DMS153 treated with DMSO at 0.1 percent for 48 hours (cell line): ENCODE results near the gene TMEM232.
"Not testable (repeated sequence)": the region's sequence is repeated elsewhere in the genome, so short reads cannot be mapped to it uniquely, and the experiment has no call there.

Source experiments
- DNase-seq: peaks from one replicate; lab custom pipeline; 2025; ENCODE audit not compliant: unreplicated experiment; lab: John Stamatoyannopoulos, UW

The TMEM232 gene

DNA sequence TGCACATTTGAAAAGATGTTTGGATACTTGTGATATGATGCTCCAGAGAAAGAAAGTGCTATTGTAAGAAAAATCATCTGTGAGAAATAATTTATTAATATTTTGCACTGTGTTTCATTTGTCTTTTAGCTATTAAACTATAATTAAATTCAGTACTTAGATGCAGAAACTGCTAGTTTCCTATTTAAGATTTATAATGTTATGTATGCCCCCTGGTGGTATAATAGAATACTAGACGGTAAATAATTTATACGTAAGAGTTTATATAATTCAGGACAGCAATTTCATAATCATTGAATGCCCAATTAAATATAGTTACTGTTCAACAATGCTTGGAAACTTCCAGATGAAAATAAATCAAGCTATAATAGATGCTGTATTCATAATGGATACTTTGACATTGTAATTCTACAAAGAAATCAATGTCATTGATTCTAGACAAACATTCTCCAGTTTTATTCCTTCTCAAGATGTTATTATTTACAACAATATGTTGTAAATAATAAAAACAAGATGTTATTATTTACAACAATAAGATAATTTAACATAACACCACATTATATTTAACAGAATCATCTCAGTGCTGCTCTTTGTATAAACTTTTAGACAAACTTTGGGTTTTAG, 101.0 kb downstream of the TMEM232 start:
- DNase-seq: peak; percentile 15

DNA sequence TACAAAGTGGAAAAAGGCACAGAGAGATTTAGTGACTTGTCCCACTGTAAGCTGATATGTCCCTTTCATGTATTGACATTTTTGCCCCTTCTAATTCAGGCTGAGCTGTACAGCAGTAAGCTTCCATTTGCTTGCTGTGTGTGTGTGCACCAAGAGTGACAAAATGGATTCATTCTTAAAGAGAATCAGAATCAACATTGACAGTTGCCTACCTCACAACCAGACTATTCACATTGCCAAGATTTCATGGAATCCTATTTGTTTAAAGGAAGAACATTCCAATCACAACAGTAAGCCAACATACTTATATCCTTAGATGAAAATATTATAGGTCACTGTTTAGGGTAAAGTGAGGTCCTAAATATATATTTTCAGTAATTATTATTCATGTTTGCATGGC, 102.6 kb downstream of the TMEM232 start:
- no peak for DNase-seq

DNA sequence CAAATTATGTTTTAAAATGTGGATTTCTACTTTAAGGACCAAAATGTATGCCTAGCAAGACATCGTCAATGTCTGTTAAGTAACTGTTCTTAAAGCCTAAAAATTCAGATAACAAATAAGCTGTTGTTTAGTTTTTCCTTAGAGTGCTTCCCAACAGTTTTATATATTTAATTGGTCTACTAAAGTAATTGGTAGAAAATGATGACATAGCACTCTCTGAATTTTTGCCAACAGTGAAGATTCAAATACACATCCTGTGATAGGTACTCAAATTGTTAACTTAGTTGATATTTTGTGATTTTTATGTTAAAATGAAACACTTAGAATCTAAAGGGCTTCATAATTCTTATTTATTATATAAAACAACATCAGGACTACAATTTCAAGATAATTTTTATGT, 107.5 kb downstream of the TMEM232 start:
- DNase-seq: no peak

DNA sequence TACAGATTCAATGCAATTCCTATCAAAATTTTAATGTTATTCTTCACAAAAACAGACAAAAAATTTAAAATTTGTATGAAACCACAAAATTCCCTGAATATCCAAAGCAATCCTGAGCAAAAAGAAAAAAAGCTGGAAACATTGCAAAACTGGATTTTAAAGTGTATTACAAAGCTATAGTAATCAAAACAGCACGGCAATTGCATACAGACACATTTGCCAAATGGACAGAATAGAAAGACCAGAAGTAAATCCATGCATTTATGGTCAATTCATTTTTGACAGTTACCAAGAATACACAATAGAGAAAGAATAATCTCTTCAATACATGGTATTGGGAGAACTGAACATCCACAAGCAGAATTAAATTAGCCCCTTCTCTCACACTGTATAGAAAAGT, 110.5 kb downstream of the TMEM232 start:
- no peak for DNase-seq

DNA sequence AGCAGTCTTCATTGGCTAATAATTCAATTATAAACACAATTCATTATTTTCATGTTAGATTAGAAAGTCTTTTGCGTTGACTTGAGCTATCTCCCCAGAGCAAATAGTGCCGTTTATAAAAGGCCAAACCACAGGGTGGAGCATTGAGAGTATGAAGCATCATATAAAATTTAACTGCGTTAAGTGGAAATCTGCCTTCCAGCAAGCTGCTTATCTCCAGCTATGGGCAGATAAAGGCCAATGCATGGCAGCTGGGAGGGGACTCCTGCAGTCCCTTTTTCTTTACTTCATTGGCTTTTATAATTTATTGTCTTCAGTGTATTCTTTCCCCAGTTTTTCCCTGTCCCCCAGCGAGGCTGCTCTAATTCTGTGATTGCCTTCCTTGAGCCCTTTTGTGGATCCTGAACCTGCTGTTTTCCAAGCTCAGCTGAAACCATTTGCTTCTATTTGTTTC, 113.7 kb downstream of the TMEM232 start:
- DNase-seq: no peak

DNA sequence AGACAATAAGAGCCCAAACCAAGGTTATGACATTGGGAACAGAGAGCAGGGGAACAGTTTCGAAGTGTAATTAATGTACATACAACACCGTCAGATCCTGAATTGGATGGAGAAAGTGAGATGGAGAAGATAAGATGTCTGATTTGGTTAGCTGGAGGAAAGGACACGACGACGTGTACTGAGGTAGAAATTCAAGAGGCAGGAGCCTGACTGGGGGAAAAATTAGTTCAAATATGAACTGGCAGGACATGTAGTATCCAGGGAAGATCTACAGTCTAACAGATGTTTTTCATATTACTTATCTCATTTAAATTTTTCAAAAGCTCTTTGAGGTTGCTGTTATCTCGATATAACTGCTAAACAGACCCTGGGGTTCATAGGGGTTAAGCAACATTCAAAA, 114.7 kb downstream of the TMEM232 start:
- no peak for DNase-seq

DNA sequence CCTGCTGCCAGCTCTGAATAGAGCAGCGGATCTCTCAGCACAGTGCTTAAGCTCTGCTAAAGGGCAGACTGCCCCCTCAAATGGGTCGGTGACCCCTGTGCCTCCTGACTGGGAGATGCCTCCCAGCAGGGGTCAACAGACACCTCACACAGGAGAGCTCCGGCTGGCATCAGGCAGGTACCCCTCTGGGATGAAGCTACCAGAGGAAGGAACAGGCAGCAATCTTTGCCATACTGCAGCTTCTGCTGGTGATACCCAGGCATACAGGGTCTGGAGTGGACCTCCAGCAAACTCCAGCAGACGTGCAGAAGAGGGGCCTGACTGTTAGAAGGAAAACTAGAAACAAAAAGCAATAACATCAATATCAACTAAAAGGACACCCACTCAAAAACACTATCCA, 131.6 kb downstream of the TMEM232 start:
- no peak for DNase-seq

DNA sequence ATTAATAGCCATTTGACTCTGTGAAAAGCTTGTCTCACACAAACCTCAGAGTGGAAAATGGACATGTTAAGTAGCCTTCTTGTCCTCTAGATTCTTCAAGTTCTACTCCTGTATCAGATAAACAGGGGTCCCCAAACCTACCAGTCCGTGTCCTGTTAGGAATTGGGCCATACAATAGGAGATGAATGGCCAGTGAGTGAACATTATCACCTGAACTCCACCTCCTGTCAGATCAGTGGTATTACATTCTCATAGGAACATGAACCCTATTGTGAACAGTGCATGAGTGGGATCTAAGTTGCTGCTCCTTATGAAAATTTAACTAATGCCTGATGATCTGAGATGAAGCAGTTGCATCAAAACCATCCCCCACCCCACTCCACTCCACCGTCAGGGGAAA, 136.3 kb downstream of the TMEM232 start:
- no peak for DNase-seq

DNA sequence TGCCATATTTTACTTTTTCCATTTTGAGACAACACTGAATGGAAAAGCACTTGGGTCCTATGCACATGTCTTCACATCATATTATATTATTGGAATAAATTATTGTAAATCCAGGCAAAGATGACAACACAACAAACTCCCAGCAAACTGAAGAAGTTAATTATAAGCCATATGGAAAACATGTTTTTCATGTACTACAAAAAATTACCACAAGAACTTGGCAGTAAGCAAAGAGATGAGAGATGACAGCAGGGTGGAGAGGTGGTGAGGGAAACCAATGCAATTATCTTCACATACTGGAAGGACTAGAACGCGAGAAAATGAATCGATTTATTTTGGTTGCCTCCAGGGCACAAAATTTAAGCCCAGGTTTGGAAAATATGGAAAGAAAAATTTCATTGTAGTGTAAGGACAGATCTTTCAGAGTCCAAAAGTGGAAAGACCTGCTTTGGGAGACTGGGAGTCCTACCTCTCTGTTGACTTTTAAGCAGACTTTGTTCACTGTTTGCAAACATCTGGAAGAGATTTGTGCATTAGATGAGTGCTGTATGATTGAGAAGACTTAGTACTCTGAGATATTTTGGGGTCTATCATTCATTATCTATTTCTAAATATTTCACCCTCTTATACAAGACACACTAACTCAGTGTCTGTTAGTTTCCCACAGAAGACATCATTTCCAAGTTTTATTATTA, 138.0 kb downstream of the TMEM232 start:
- no peak for DNase-seq

DNA sequence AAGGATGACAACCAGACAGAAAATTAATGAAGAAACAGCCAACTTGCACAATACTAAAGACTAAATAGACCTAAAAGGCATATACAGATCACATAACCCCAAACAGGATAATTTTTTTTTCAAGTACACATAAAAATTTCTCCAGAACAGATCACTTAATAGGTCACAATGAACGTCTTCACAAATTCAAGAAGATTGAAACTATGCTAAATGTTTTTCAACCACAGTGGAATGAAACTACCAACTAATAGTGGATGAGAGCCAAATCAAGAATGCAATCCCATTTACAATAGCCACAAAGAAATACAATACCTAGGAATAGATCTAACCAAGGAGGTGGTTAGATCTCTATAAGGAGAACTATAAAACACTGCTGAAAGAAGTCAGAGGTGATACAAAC, 145.8 kb downstream of the TMEM232 start:
- DNase-seq: no peak

DNA sequence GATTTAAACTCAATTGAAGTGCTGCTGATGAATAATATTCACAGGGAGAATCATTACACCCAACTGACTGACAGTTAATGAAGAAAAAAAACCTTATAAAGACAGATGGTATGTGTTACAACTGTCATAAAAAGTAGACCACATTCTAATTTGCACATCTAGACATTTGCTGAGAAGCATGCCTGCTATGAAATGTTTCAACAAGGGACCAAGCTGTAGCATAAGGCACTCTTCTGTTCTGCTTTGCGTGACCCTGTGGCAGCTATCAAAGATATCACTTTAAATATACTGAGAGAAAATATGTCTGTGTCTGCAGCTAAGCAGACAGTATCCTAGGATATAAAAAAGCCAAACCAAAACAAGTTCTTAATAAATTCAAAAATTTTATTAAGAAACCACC, 153.7 kb downstream of the TMEM232 start:
- no peak for DNase-seq

DNA sequence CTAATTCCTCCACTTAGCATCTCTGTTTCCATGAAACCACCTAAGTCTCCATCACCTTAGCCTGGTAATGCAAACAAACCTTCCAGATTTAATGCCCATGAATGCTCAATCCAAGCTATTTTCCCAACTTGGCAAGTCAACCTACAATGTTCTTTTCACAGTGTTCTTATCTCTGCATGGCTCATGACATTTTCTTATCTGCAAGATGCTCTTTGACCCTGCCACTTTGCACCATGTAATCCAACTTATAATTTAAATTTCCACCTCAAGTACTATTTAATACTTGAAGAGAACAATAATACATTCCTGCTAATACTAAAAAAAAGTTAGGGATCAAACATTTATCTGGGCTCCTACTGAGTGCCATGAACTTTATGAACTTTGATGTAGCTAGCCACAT, 164.3 kb downstream of the TMEM232 start:
- DNase-seq: no peak

DNA sequence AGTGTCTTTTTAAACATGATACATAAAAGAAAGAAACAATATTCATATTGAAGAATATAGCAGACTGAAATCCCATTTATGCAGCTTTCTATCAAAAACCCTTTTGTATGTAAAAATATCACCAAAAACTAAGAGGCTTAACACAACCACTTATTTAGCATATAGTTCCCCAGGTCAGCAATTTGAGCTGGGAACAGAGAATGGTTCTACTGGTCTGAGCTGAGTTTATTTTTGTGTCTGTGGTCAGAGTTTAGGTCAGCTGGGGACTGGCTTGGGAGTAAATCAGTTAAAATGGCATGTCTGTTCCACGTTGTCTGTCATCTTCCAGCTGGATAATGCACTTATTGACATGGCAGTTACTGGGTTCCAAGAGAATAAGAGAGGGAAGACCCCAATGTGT, 165.0 kb downstream of the TMEM232 start:
- DNase-seq: no peak

DNA sequence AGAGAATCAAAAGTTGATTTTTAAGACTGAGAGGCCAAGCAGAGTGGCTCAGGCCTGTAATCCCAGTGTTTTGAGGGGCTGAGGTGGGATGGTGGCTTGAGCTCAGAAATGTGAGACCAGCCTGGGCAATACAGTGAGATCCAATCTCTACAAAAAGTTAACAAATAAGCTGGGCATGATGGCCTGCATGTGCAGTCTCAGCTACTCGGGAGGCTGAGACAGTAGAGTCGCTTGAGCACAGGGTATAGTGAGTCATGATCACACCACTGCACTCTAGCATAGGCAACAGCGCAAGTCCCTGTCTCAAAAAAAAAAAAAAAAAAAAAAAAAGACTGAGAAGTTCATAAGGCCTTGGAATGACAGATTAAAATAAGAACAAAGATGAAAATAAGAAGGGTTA, 177.2 kb downstream of the TMEM232 start:
- no peak for DNase-seq

DNA sequence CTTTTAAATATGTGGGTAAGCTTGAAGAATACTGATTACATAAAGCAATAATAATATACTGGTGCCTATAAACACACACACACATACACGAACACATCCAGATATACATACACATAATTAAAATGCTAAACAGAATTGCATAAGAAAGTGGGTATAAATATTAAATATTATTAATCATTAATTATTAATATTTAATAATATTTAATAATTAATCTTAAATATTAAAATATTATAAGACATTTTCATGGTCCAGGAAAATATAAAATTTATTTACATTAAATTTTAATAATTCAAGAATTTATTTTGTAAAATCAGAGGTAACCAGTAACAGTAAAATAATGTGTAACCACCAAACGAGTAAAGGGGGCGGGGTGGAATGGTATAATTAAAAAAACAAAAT, 178.3 kb downstream of the TMEM232 start:
- no peak for DNase-seq

DNA sequence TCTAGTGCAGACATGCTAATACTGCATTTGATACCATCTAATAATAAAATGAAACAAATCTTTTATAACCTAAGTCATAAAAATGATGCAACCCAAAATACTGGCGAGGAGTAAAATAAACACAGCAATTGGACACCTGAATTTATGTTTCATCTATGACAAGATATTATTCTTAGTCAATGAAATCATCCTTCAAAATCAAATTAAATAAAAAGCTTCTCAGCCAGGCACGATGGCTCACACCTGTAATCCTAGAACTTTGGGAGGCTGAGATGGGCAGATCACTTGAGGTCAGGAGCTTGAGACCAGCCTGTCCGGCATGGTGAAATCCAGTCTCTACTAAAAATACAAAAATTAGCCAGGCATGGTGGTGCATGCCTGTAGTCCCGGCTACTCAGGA, 179.0 kb downstream of the TMEM232 start:
- DNase-seq: no peak

DNA sequence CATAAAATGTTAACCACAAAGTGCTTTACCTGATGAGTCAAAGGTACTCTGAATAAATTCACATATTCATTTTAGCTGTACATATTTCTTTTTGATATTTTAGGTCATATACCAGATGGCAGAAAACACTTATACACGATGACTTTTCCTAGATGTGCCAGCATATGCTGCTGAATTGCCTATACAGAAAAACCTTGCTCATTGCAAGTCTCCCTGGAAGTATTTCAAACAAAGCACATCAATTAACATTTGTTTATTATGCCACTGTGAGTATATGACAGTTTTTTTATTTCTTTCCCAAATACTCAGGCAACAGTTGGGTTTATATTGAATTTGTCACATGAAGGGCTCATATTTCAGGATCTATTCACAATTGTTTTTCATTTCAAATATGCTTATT, 180.8 kb downstream of the TMEM232 start:
- DNase-seq: no peak

DNA sequence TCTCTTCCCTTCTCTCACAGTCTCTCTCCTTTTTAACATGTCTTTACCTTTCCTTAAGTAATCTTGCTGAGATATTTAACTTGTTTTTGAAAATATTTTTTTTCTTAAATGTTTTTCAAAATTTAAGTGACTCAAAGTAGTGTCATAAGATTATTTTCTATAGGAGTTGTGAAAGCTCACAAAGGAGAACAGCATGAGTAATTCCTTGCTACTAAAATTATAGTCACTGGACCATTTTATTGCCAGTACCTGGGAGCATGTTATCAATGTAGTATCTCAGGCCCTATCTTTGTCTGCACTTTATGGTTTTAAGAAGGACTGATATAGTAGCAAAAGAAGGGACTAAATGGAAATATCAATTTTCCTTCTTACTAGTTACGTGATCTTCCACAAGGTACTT, 181.9 kb downstream of the TMEM232 start:
- DNase-seq: no peak

DNA sequence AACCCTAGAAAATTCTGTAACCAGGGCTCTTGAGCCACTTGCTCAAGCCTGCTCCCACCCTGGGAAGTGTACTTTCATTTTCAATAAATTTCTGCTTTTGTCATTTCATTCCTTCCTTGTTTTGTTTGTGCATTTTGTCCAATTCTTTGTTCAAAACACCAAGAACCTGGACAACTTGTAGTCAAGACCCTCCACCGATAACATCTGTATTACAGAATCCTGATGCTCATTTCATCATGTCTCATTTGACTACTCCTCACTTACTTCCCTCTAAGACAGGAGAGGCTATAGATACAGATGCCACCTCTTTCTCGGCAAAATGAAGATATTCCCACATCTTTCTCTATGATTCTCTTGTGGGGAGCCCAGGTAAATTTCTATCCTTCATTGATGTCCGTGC, 183.5 kb downstream of the TMEM232 start:
- no peak for DNase-seq

DNA sequence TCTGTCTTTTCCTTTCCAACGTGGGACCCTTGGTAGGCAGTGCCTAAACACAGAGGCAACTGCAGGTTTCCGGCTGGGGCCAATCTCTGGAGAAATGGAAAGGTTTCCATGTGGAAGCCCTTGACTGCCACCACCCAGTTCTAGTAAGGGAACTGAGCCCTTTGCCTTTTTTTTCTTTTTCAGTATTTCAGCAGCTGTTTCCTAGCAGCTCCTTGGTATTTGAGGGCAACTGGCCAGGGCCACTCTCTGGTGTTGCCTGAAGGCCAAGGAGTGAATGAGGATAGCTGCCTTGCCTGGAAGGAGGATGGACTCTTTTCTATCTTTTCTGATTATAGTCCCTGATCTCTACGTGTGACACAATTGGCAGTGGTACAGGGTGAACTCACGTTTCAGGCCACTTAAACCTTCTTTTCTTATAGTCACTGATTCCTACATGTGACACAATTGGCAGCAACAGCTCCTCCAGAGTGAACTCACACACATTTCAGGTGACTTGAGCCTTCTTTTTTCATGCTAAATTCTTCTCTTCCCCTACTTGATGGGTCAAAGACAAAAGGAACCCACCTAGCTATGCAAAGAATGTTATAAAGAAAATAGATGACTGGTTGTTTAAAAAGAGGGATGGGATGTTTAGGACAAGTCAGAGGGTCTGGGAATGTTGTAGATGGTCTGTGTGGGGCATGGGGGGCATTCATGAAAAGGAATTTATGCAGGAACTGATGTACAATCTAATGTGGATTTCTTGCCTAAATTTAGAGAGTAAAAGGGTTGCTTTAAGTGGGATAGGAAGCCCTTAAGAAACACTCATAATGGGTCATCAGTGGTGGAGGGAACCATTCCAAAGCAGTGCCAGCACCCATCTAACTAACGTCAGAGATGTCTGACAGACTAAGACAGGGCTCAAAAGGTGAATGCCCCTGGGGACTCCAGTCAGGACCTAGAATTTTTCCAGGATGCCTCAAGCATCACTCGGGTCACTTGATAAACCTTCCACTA, 190.1 kb downstream of the TMEM232 start:
- no peak for DNase-seq

DNA sequence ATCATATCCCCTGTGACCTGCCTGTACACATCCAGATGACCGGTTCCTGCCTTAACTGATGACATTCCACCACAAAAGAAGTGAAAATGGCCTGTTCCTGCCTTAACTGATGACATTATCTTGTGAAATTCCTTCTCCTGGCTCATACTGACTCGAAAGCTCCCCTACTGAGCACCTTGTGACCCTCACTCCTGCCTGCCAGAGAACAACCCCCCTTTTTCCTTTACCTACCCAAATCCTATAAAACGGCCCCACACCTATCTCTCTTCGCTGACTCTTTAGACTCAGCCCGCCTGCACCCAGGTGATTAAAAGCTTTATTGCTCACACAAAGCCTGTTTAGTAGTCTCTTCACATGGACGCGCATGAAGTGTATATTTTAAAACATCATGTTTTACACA, 191.3 kb downstream of the TMEM232 start:
- DNase-seq: not testable (repeated sequence)

DNA sequence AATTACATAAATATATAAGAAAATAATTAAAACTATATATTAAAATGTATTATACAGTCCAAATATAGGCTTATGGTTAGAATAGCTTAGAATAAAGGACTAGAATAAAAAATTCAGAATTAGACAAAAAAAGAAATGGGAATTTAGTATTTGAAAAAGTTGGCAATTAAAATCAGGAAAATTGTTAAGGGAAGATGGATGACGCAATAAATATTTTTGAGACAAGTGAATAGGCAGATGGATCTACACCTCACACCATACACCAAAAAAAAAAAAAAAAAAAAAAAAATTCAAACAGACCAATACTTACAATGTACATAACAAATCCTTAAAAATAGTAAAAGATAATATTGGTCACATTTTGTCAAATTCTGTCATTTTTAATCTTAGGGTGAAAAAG, 200.7 kb downstream of the TMEM232 start:
- DNase-seq: no peak
